Mesothelial cell of epicardium (in vitro differentiated cells): Measurements from ENCODE around the gene HAL. TPM values are rescaled to one million over a fixed set of nuclear protein-coding genes. Genes with fewer than 3 reads are reported as not detected.

ENCODE experiments used
- DNase-seq, 2 experiments: peaks; one replicate each; pipeline ENCODE4 v3.0.0; 2021; ENCODE audit warnings: low spot score in 2 of 2; ENCODE audit not compliant: unreplicated experiment in 2 of 2
- H3K27ac Mint-ChIP-seq: 2 replicates; pipeline ENCODE4 v1.8.0; 2021; ENCODE audit warnings: mixed read lengths
- H3K27me3 Mint-ChIP-seq: 2 replicates; pipeline ENCODE4 v1.8.0; 2021; ENCODE audit warnings: low read depth, mixed read lengths
- H3K36me3 Mint-ChIP-seq: 2 replicates; pipeline ENCODE4 v1.8.0; 2021; ENCODE audit warnings: mixed read lengths
- H3K4me1 Mint-ChIP-seq: 2 replicates; pipeline ENCODE4 v1.8.0; 2021; ENCODE audit warnings: mixed read lengths
- H3K4me3 Mint-ChIP-seq: 2 replicates; pipeline ENCODE4 v1.8.0; 2021; ENCODE audit warnings: mild to moderate bottlenecking, moderate library complexity, mixed read lengths
- H3K9me3 Mint-ChIP-seq: 2 replicates; pipeline ENCODE4 v1.8.0; 2021; ENCODE audit warnings: mixed read lengths
- CTCF ChIP-seq: fragments of 200-600 bp; sonication (generic); IDR thresholded peaks from one replicate; pipeline ENCODE4 v1.5.0; 2021; ENCODE audit warnings: antibody characterized with exemption; ENCODE audit not compliant: unreplicated experiment
- total RNA-seq: library from RNA; stranded (reverse); gene quantifications from 3 replicates; pipeline ENCODE4 v1.2.1, GENCODE V29; 2021

Gene HAL
- total RNA-seq, 1 donor from 2014 or later, result 2.0 TPM

DNA sequence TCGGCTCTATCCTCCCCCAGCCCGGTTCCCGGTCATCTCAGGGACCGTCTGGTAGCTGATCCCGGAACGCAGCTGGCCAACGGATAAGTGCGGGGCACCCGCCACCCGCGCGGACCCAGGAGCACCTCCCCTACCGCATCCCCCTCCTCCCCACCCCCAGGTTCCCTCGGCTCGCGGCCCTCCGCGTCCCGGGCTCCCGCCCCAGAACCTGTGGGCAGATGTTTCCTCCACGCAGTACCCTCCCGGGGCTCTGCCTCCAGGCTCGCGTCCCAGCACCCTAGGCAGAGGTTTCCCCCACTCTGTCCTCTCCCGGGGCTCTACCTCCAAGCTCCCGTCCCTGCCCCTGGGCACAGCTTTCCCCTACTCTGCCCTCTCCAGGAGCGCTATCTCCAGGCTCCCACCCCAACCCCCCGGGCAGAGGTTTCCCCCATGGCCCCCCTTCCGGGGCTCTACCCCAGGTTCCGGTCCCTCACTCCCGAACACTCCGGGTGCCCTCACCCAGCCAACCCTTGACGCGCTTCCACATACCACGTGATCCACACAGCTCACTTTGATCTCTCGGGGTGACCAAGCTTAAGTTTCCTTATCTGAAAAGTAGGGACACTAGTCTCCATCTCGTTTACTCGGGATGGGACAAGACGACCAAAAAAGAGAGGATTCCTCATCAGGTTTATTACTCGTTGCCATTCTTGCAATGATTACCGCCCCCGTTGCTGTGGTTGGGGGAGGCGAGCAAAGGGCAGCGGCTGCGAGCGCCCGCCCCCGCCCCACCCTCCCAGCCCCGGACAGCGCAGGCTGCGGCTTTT is 53.4 kb downstream of the HAL start, which contains the start of gene CCDC38:
TSS of gene CCDC38 (minus strand) at position 91 of the 806 bp plus-strand sequence. CDS start 6,105 bp downstream, outside the sequence.
- H3K27ac Mint-ChIP-seq, result no peak within 1 kb of the TSS
- peak within 1 kb of the TSS; percentile 84 for H3K4me3 Mint-ChIP-seq
- no peaks in the 10 kb centered on the region for H3K9me3 Mint-ChIP-seq
- peaks cover 32% of the 10 kb centered on the region for H3K27me3 Mint-ChIP-seq
- TF ChIP-seq CTCF, result no peak
- no peaks in the 10 kb centered on the region for H3K36me3 Mint-ChIP-seq
- H3K4me1 Mint-ChIP-seq, result peaks cover 2% of the 10 kb centered on the region
- peak in 1 of 2 experiments; percentile 49 for DNase-seq

- H3K4me3 Mint-ChIP-seq, result peak overlapping the region; percentile 84
- H3K27me3 Mint-ChIP-seq, result peaks cover 32% of the 10 kb centered on the region
- no peak overlapping the region for H3K27ac Mint-ChIP-seq
Observed at GRCh38 chr12:95942101-95942523, 54.0 kb downstream of the HAL start.

GRCh38 chr12:95940514-95940913 is 55.6 kb downstream of the HAL start:
- H3K4me3 Mint-ChIP-seq, result no peak overlapping the region
- H3K36me3 Mint-ChIP-seq, result no peaks in the 10 kb centered on the region
- peaks cover 24% of the 10 kb centered on the region for H3K27me3 Mint-ChIP-seq
- H3K4me1 Mint-ChIP-seq, result peaks cover 2% of the 10 kb centered on the region
- no peak for DNase-seq
- no peak overlapping the region for H3K27ac Mint-ChIP-seq
- TF ChIP-seq CTCF, result no peak
- no peaks in the 10 kb centered on the region for H3K9me3 Mint-ChIP-seq

More at GRCh38 chr12:95942101-95942523, 54.0 kb downstream of the HAL start:
- DNase-seq, result no peak
- Mint-ChIP-seq H3K9me3 (no peaks in the 10 kb centered on the region), H3K4me1 (peaks cover 2% of the 10 kb centered on the region), H3K36me3 (no peaks in the 10 kb centered on the region)
- TF ChIP-seq CTCF, result no peak

Other genes starting within 250 kb of the HAL start
- 4.8 to 6.0 TPM (median 5.9 TPM) in 3 replicates for gene NTN4, start 205.6 kb downstream of the HAL start, total RNA-seq
- gene SNRPF, start 137.4 kb downstream of the HAL start, total RNA-seq, result 36.7 to 37.6 TPM (median 36.9 TPM) in 3 replicates
- gene CCDC38, start 53.7 kb downstream of the HAL start, total RNA-seq, result 0.09 to 0.13 TPM in 2 of 3 replicates, not detected in the other
- gene AMDHD1, start 53.0 kb downstream of the HAL start, total RNA-seq, result 0.47 TPM in 1 of 3 replicates, not detected in the others
- gene LTA4H, start 39.2 kb upstream of the HAL start, total RNA-seq, result 95.5 to 96.4 TPM (median 96.2 TPM) in 3 replicates
- gene ELK3, start 198.0 kb upstream of the HAL start, total RNA-seq, result 27.2 to 28.2 TPM (median 28.0 TPM) in 3 replicates